Tibial nerve (tissue), 4 donors: ENCODE data around the gene MOB2.

Source experiments
- CTCF ChIP-seq, 5 experiments: fragments of 200-600 bp in 3 of 5; fragments of 450-650 bp in 2 of 5; sonication (generic) in 3 of 5; IDR thresholded peaks; one replicate each; pipeline ENCODE4 v1.5.1; 2016 to 2019; ENCODE audit warnings: antibody characterized with exemption in 5 of 5, mild to moderate bottlenecking in 3 of 5, moderate library complexity in 2 of 5
- EP300 ChIP-seq, 2 donors: sonication (generic); formaldehyde crosslinking; IDR thresholded peaks; one replicate each; pipeline ENCODE4 v1.6.1; 2017; ENCODE audit warnings: antibody characterized with exemption in 2 of 2, mild to moderate bottlenecking in 1 of 2
- POLR2A ChIP-seq, 2 donors: fragments of 450-650 bp; IDR thresholded peaks; one replicate each; pipeline ENCODE4 v1.6.1; 2017; ENCODE audit warnings: antibody characterized with exemption in 2 of 2, mild to moderate bottlenecking in 2 of 2, moderate library complexity in 2 of 2

- TF ChIP-seq CTCF (IDR thresholded peaks at IDR 0.05) (no peak), POLR2A (IDR thresholded peaks at IDR 0.05) (no peak), EP300 (IDR thresholded peaks at IDR 0.05) (peak in 1 of 2 donors; percentile 8)
Observed at GRCh38 chr11:1502954-1503707, 16.6 kb upstream of the MOB2 start.
